K562 (cell line): ENCODE results near the gene KMT2C. TPM values are rescaled to one million over a fixed set of nuclear protein-coding genes. Genes with fewer than 3 reads are reported as not detected.

Experiments used
- CEBPG ChIP-seq, 3 experiments: fragments of 200-800 bp in 1 of 3; sonication (Bioruptor generic) in 1 of 3; sonication (generic) in 1 of 3; formaldehyde crosslinking in 1 of 3; IDR thresholded peaks in 2 of 3; conservative IDR thresholded peaks in 1 of 3; 2 replicates each; pipeline versions ENCODE4 v1.6.1 to v1.8.0; 2016 to 2022; ENCODE audit warnings: missing compliant biosample characterization in 2 of 3, missing genetic modification characterization in 2 of 3, mild to moderate bottlenecking in 1 of 3, missing genetic modification reagents in 1 of 3
- CXXC5 ChIP-seq: fragments of 250-450 bp; sonication (Bioruptor Pico); IDR thresholded peaks from 2 replicates; pipeline ENCODE4 v1.8.0; 2022; ENCODE audit warnings: inconsistent platforms, mild to moderate bottlenecking, moderate library complexity
- DDX20 ChIP-seq: fragments of 450-650 bp; IDR thresholded peaks from 2 replicates; pipeline ENCODE4 v1.6.1; 2016; ENCODE audit warnings: missing genetic modification characterization, low read depth, mild to moderate bottlenecking, missing compliant biosample characterization, moderate library complexity
- DIDO1 ChIP-seq: fragments of 450-650 bp; IDR thresholded peaks from 2 replicates; pipeline ENCODE4 v1.6.1; 2016; ENCODE audit warnings: low read depth, missing biosample characterization, missing genetic modification characterization
- EGR1 ChIP-seq: fragments of 450-650 bp; conservative IDR thresholded peaks from 2 replicates; pipeline ENCODE4 v1.6.1; 2017; ENCODE audit warnings: mild to moderate bottlenecking
- ELK1 ChIP-seq: sonication (generic); formaldehyde crosslinking; IDR thresholded peaks from 2 replicates; pipeline ENCODE4 v1.8.1; 2022; ENCODE audit warnings: missing genetic modification reagents
- GTF2B ChIP-seq: IDR thresholded peaks from 2 replicates; pipeline ENCODE4 v1.6.1; 2011; ENCODE audit not compliant: insufficient read length; ENCODE audit errors: extremely low read depth
- KDM2B ChIP-seq: fragments of 250-450 bp; sonication (Bioruptor Pico); IDR thresholded peaks from 2 replicates; pipeline ENCODE4 v1.8.0; 2021; ENCODE audit warnings: mild to moderate bottlenecking, moderate library complexity
- L3MBTL2 ChIP-seq: fragments of 450-650 bp; IDR thresholded peaks from 2 replicates; pipeline ENCODE4 v1.6.1; 2016; ENCODE audit warnings: mild to moderate bottlenecking, moderate library complexity
- NEUROD1 ChIP-seq: fragments of 150-350 bp; IDR thresholded peaks from 2 replicates; pipeline ENCODE4 v1.6.1; 2014; ENCODE audit warnings: borderline replicate concordance, low read length, low read depth; ENCODE audit not compliant: partially characterized antibody
- PBX2 ChIP-seq, 2 experiments: IDR thresholded peaks in 1 of 2; conservative IDR thresholded peaks in 1 of 2; 2 replicates each; pipeline ENCODE4 v1.6.1; 2016; ENCODE audit warnings: low read depth in 2 of 2, mild to moderate bottlenecking in 1 of 2, missing compliant biosample characterization in 1 of 2, missing genetic modification characterization in 1 of 2, moderate library complexity in 1 of 2
- SMARCA4 ChIP-seq: fragments of 450-650 bp; IDR thresholded peaks from 2 replicates; pipeline ENCODE4 v1.6.1; 2016
- SMARCC2 ChIP-seq: fragments of 450-650 bp; IDR thresholded peaks from 2 replicates; pipeline ENCODE4 v1.6.1; 2017; ENCODE audit warnings: antibody characterized with exemption, moderate library complexity, mild to moderate bottlenecking, low read depth
- UBTF ChIP-seq, 2 experiments: IDR thresholded peaks; 2 replicates each; pipeline ENCODE4 v1.6.1; 2012; ENCODE audit warnings: improper control_type of control experiment in 2 of 2, low read depth in 2 of 2, low read length in 2 of 2, borderline replicate concordance in 1 of 2
- ZBTB12 ChIP-seq: fragments of 250-450 bp; sonication (Bioruptor Pico); IDR thresholded peaks from 2 replicates; pipeline ENCODE4 v1.4.0; 2020
- ZBTB26 ChIP-seq: fragments of 450-650 bp; formaldehyde crosslinking; IDR thresholded peaks from 2 replicates; pipeline ENCODE4 v1.4.0; 2022; ENCODE audit warnings: missing genetic modification characterization
- polyA plus RNA-seq, 8 experiments: library from polyadenylated mRNA; depleted of rRNA in 4 of 8; stranded (reverse) in 5 of 8; unstranded in 3 of 8; fragments of >200 nt; fragmentation: Nextera tagmentation in 2 of 8; fragmentation: Illumina TruSeq in 1 of 8; extraction: Ambion mirVana in 2 of 8; extraction: Trizol in 1 of 8; gene quantifications; 2 replicates each; pipeline versions ENCODE4 v1.2.1 to v1.2.3, GENCODE V29; 2011 to 2014; ENCODE audit warnings: inconsistent platforms in 1 of 8, missing spikeins in 1 of 8
- total RNA-seq, 7 experiments: library from RNA; depleted of rRNA in 6 of 7; stranded (reverse); fragments of >200 nt in 6 of 7; fragmentation: Illumina TruSeq in 2 of 7; extraction: Trizol in 2 of 7; gene quantifications; 2 replicates each; pipeline versions ENCODE4 v1.2.1 to v1.2.3, GENCODE V29; 2011 to 2021; ENCODE audit warnings: low replicate concordance in 1 of 7

KMT2C gene
- total and polyA plus RNA-seq, 9 of the 15 experiments (the other 6 are each of a cell fraction or from before 2014, with no cell fraction given) = 4.9 to 67.8 (median 27.1) TPM

GRCh38 chr7:152462995-152463708, 27.3 kb upstream of the KMT2C start (continued):
- TF ChIP-seq EGR1 = no peak
- TF ChIP-seq DIDO1 = no peak; the same call in 1 of the 2 replicates
- no peak for TF ChIP-seq ELK1 (CRISPR knock-in tag)
- TF ChIP-seq PBX2 (CRISPR knock-in tag; IDR thresholded peaks at IDR 0.05; ENCODE audit: low read depth) = no peak
- TF ChIP-seq PBX2 (tag; conservative IDR thresholded peaks at IDR 0.05; ENCODE audit: low read depth) = 0 out of 2 replicates have a peak, but pooled peaks have one; percentile 6
- TF ChIP-seq NEUROD1 = peak; percentile 19
- peak in 1 of 2 experiments; percentile 40; a peak in 2 of 4 replicates for TF ChIP-seq UBTF (IDR thresholded peaks at IDR 0.05; ENCODE audit: borderline replicate concordance in 1 of 2, low read depth in 2 of 2, low read length in 2 of 2)
- TF ChIP-seq CEBPG (CRISPR knock-in tag; IDR thresholded peaks at IDR 0.05) = no peak
- TF ChIP-seq CEBPG (tag; conservative IDR thresholded peaks at IDR 0.05 in 1 of 2, IDR thresholded peaks at IDR 0.05 in 1 of 2) = no peak
- no peak for TF ChIP-seq GTF2B
- no peak for TF ChIP-seq L3MBTL2
- no peak for TF ChIP-seq DDX20 (tag)
- TF ChIP-seq KDM2B = peak; percentile 63; the same call in 1 of the 2 replicates
- peak; percentile 63 for TF ChIP-seq SMARCC2
- no peak; the same call in none of the 2 replicates for TF ChIP-seq CXXC5 (CRISPR knock-in tag)
- peak; percentile 94 for TF ChIP-seq ZBTB26 (CRISPR knock-in tag)
- no peak for TF ChIP-seq ZBTB12 (CRISPR knock-in tag)
- TF ChIP-seq SMARCA4 = peak; percentile 72
